B cell (primary cell): ENCODE data around the gene KCTD10. TPM values are rescaled to one million over a fixed set of nuclear protein-coding genes. Genes with fewer than 3 reads are reported as not detected.

Experiments used
- ATAC-seq: fragments of 200-7000 bp; cut with Tn5 transposase; one replicate; pipeline ENCODE4 v1.10.0; 2021; ENCODE audit warnings: low read depth, mild to moderate bottlenecking, moderate number of reproducible peaks, moderate library complexity
- CTCF ChIA-PET: fragments of 350-600 bp; sonication (Branson Sonifier 250); formaldehyde crosslinking; loops from one replicate; lab custom pipeline; 2021; ENCODE audit warnings: antibody characterized with exemption, inconsistent platforms; lab: Charles Lee
- POLR2A ChIA-PET: fragments of 350-600 bp; sonication (Branson Sonifier 250); formaldehyde crosslinking; loops from one replicate; lab custom pipeline; 2021; ENCODE audit warnings: antibody characterized with exemption; lab: Charles Lee
- DNase-seq: peaks from one replicate; pipeline ENCODE4 v3.0.0; 2013
- H2AFZ ChIP-seq: 2 replicates; pipeline ENCODE4 v1.6.1; 2012; ENCODE audit warnings: mild to moderate bottlenecking, low read depth, low read length; ENCODE audit not compliant: insufficient read depth, poor library complexity, severe bottlenecking
- H3K27ac ChIP-seq, 2 donors: 1 replicate in 1 of 2; 2 replicates in 1 of 2; pipeline ENCODE4 v1.5.1; 2012 to 2013; ENCODE audit warnings: low read length in 2 of 2, mild to moderate bottlenecking in 2 of 2, moderate library complexity in 1 of 2
- H3K27me3 ChIP-seq, 4 experiments: fragments of 200-600 bp in 1 of 4; sonication (generic) in 1 of 4; replicated peaks in 1 of 4; 1 replicate in 2 of 4; 2 replicates in 2 of 4; pipeline versions ENCODE4 v1.6.1 to v1.7.0; 2013 to 2016; ENCODE audit warnings: low read length in 3 of 4, mild to moderate bottlenecking in 2 of 4, mixed read lengths in 1 of 4, moderate library complexity in 1 of 4; ENCODE audit not compliant: insufficient read depth in 4 of 4, control insufficient read depth in 3 of 4; ENCODE audit errors: control extremely low read depth in 1 of 4
- H3K36me3 ChIP-seq, 2 experiments: replicated peaks in 1 of 2; 1 replicate in 1 of 2; 2 replicates in 1 of 2; pipeline versions ENCODE4 v1.6.1 to v1.7.1; 2013; ENCODE audit warnings: low read length in 1 of 2; ENCODE audit not compliant: insufficient read depth in 2 of 2, control insufficient read depth in 1 of 2; ENCODE audit errors: control extremely low read depth in 1 of 2, extremely low read depth in 1 of 2
- H3K4me1 ChIP-seq, 2 donors: fragments of 200-600 bp in 1 of 2; sonication (generic) in 1 of 2; 1 replicate in 1 of 2; 2 replicates in 1 of 2; pipeline versions ENCODE4 v1.5.1 to v1.6.1; 2013 to 2017; ENCODE audit warnings: low read length in 2 of 2; ENCODE audit not compliant: control insufficient read depth in 2 of 2, insufficient read depth in 2 of 2
- H3K4me2 ChIP-seq: replicated peaks from 2 replicates; pipeline ENCODE3; 2012; ENCODE audit warnings: mild to moderate bottlenecking, low read depth, low read length; ENCODE audit not compliant: poor library complexity, severe bottlenecking
- H3K4me3 ChIP-seq, 5 experiments: fragments of 200-600 bp in 1 of 5; sonication (generic) in 1 of 5; 1 replicate in 3 of 5; 2 replicates in 2 of 5; pipeline versions ENCODE4 v1.5.1 to v1.7.0; 2011 to 2016; ENCODE audit warnings: low read length in 4 of 5, mild to moderate bottlenecking in 4 of 5, low read depth in 2 of 5, control low read depth in 1 of 5, moderate library complexity in 1 of 5; ENCODE audit not compliant: insufficient read depth in 1 of 5; ENCODE audit errors: control extremely low read depth in 1 of 5, extremely low read depth in 1 of 5
- H3K79me2 ChIP-seq: fragments of 200-600 bp; sonication (generic); one replicate; pipeline ENCODE4 v1.6.0; 2016; ENCODE audit warnings: low read length; ENCODE audit not compliant: control insufficient read depth, insufficient read depth
- H3K9ac ChIP-seq: fragments of 200-600 bp; sonication (generic); 2 replicates; pipeline ENCODE4 v1.6.1; 2017; ENCODE audit warnings: mild to moderate bottlenecking, low read length, moderate library complexity
- H3K9me3 ChIP-seq, 3 donors: one replicate each; pipeline versions ENCODE4 v1.6.1 to v1.7.1; 2013; ENCODE audit warnings: low read length in 2 of 3; ENCODE audit not compliant: control insufficient read depth in 2 of 3, insufficient read depth in 1 of 3; ENCODE audit errors: control extremely low read depth in 1 of 3
- H4K20me1 ChIP-seq: 2 replicates; pipeline ENCODE4 v1.6.0; 2012; ENCODE audit warnings: mild to moderate bottlenecking, low read length; ENCODE audit not compliant: insufficient read depth, control insufficient read depth, poor library complexity, severe bottlenecking
- H3K27ac Mint-ChIP-seq: one replicate; pipeline ENCODE4 v1.8.0; 2021; ENCODE audit warnings: mixed read lengths
- H3K27me3 Mint-ChIP-seq: one replicate; pipeline ENCODE4 v1.8.0; 2021; ENCODE audit warnings: mixed read lengths
- H3K4me1 Mint-ChIP-seq: one replicate; pipeline ENCODE4 v1.8.0; 2021; ENCODE audit warnings: mixed read lengths
- H3K4me3 Mint-ChIP-seq: one replicate; pipeline ENCODE4 v1.8.0; 2021; ENCODE audit warnings: mixed read lengths
- H3K9me3 Mint-ChIP-seq: one replicate; pipeline ENCODE4 v1.8.0; 2022; ENCODE audit warnings: mixed read lengths; ENCODE audit not compliant: insufficient read depth
- EZH2 ChIP-seq: IDR thresholded peaks from 2 replicates; pipeline ENCODE4 v1.6.1; 2012; ENCODE audit warnings: borderline replicate concordance, low read depth, mild to moderate bottlenecking, moderate library complexity, low read length; ENCODE audit not compliant: insufficient read depth, poor library complexity, severe bottlenecking
- WGBS: methylation state at CpG from one replicate; pipeline ENCODE4 v1.1.5; 2013; ENCODE audit warnings: missing lambda C conversion rate; ENCODE audit not compliant: insufficient coverage; 5-methylcytosine and 5-hydroxymethylcytosine counted together
- intact Hi-C: fragments of 100-400 bp; cut with micrococcal nuclease; formaldehyde crosslinking; loops from one replicate; pipeline ENCODE4 v1.10.0; 2022
- polyA plus RNA-seq: library from polyadenylated mRNA; depleted of rRNA; stranded (reverse); fragments of >200 nt; gene quantifications from 2 replicates; pipeline ENCODE4 v1.2.3, GENCODE V29; 2012
- total RNA-seq, 2 donors: library from RNA; stranded (reverse); fragments of 120-200 nt in 1 of 2; gene quantifications; 1 replicate in 1 of 2; 2 replicates in 1 of 2; pipeline versions ENCODE4 v1.2.3 to v1.2.4, GENCODE V29; 2013 to 2022
- TF ChIP-seq, protein P1 (sequence below): fragments of 200-600 bp; IDR thresholded peaks from one replicate; pipeline ENCODE4 v1.8.0; 2022; ENCODE audit warnings: antibody characterized with exemption, mild to moderate bottlenecking

Gene KCTD10
- total and polyA plus RNA-seq, 2 donors (not counting 1 experiment from before 2014, with no cell fraction given), result 15.4 to 30.9 TPM

DNA sequence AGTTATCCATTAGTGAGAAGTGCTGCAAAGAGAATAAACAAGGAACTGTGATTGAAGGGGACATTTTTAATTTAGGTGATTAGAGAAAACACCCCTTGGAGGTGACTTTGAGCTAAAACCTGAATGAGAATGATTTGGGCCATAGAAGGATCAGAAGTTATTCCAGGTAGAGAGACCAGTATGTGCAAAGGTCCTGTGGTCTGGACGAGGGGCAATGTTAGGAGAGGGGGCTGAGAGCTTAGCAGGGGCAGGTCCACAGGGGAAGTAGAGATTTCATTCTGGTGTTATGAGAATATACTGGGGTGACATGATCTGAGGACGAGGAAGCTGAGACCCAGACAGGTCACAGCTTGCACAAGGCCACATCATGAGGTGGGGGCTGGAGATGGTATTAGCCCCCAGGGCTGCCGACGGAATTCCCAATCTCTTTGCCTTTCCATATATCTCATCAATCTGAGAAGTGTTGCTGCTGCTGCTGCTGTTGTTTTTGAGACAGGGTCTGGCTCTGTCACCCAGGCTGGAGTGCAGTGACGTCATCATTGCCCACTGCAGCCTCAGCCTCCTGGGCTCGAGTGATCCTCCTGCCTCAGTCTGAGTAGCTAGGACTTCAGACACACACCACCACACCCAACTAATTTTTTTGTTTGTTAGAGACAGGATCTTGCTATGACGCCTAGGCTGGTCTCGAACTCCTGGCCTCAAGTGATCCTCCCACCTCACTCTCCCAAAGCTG lies 55.6 kb downstream of the KCTD10 start:
- Histone ChIP-seq H3K9ac (no peak overlapping the region), H3K27me3 (peaks cover 0 to 16% (median 1%) of the 10 kb centered on the region in 4 experiments), H3K4me1 (no peaks in the 10 kb centered on the region), H3K79me2 (no peaks in the 10 kb centered on the region), H2AFZ (no peak overlapping the region), H3K27ac (no peak overlapping the region), H4K20me1 (no peaks in the 10 kb centered on the region), H3K4me3 (no peak overlapping the region), H3K9me3 (peaks cover 0 to 8% (median 0%) of the 10 kb centered on the region in 3 donors), H3K4me2 (no peak overlapping the region), H3K36me3 (no peaks in the 10 kb centered on the region)
- no peak for DNase-seq
- ChIA-PET POLR2A (no interaction called here), CTCF (interaction anchor here (2.2 kb wide), 1 partner anchor 11 kb away, joined by 10 read pairs; no protein-coding TSS in a partner anchor)
- TF ChIP-seq, protein P1, sequence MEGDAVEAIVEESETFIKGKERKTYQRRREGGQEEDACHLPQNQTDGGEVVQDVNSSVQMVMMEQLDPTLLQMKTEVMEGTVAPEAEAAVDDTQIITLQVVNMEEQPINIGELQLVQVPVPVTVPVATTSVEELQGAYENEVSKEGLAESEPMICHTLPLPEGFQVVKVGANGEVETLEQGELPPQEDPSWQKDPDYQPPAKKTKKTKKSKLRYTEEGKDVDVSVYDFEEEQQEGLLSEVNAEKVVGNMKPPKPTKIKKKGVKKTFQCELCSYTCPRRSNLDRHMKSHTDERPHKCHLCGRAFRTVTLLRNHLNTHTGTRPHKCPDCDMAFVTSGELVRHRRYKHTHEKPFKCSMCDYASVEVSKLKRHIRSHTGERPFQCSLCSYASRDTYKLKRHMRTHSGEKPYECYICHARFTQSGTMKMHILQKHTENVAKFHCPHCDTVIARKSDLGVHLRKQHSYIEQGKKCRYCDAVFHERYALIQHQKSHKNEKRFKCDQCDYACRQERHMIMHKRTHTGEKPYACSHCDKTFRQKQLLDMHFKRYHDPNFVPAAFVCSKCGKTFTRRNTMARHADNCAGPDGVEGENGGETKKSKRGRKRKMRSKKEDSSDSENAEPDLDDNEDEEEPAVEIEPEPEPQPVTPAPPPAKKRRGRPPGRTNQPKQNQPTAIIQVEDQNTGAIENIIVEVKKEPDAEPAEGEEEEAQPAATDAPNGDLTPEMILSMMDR, result no peak
- no peak for TF ChIP-seq EZH2
- Mint-ChIP-seq H3K27ac (no peak overlapping the region), H3K27me3 (peaks cover 24% of the 10 kb centered on the region), H3K9me3 (peaks cover 3% of the 10 kb centered on the region), H3K4me1 (no peaks in the 10 kb centered on the region), H3K4me3 (no peak overlapping the region)
- WGBS, result 73% methylated on average over 7 of the region's 8 CpGs
- no peak for ATAC-seq
- intact Hi-C loops, result no loop called here

DNA sequence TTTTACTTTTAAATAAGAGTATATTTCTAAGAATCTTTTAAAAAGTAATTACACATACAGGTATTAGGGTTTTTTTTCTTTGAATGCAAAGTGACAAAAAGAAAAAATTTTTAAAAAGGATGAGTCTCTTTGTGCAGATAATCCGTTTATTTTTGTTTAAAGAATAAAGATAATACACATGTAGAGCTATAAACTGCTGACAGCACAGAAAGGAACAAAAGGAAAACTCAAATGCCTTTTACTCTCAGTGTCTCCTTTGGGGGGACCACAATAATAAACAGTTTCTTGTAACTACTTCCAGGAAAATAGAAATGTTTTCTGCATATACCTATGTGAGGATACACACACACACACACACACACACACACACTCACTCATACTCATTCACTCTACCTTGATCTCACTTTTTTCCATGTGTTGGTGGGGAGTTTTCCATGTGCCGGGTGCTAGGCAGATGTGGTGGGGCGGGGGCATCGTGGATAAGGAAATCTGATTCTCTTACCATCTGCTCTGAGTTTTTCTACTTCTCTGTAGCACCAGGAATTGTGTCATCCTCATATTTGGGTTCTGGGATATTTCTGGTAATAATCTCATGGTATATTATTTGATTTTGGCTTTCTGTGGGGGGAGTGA lies 58.1 kb downstream of the KCTD10 start:
- H3K9me3 ChIP-seq, result peaks cover 0 to 8% (median 0%) of the 10 kb centered on the region in 3 donors
- intact Hi-C loops, result no loop called here
- H3K36me3 ChIP-seq, result no peaks in the 10 kb centered on the region
- no peaks in the 10 kb centered on the region for H3K4me1 ChIP-seq
- POLR2A ChIA-PET, result interaction anchor here (0.6 kb wide), 1 partner anchor 317 kb away, joined by 4 read pairs; no protein-coding TSS in a partner anchor
- no peak overlapping the region for H3K4me3 ChIP-seq
- peaks cover 3% of the 10 kb centered on the region for H3K9me3 Mint-ChIP-seq
- H3K27ac Mint-ChIP-seq, result no peak overlapping the region
- H3K79me2 ChIP-seq, result no peaks in the 10 kb centered on the region
- CTCF ChIA-PET, result no interaction called here
- WGBS, result no CpG with 5 or more reads among the region's 4 CpGs
- ATAC-seq (no peak), DNase-seq (no peak)
- no peak overlapping the region for H3K4me3 Mint-ChIP-seq
- H3K27me3 ChIP-seq, result peaks cover 0 to 8% (median 1%) of the 10 kb centered on the region in 4 experiments
- TF ChIP-seq, protein P1, result no peak
- TF ChIP-seq EZH2, result no peak
- no peak overlapping the region for H3K9ac ChIP-seq
- no peaks in the 10 kb centered on the region for H3K4me1 Mint-ChIP-seq
- no peak overlapping the region for H2AFZ ChIP-seq
- no peak overlapping the region for H3K4me2 ChIP-seq
- no peak overlapping the region for H3K27ac ChIP-seq
- peaks cover 24% of the 10 kb centered on the region for H3K27me3 Mint-ChIP-seq
- no peaks in the 10 kb centered on the region for H4K20me1 ChIP-seq
